NCI-H446 (cell line): ENCODE data around the gene NOP9.

Source experiments
- DNase-seq, 2 experiments: peaks; one replicate each; lab custom pipeline; 2025; lab: John Stamatoyannopoulos, UW

The NOP9 gene

GRCh38 chr14:24283796-24284460, 15.7 kb upstream of the NOP9 start:
- DNase-seq: no peak

GRCh38 chr14:24284501-24285035, 15.1 kb upstream of the NOP9 start:
- DNase-seq: peak in 1 of 2 experiments; percentile 73

GRCh38 chr14:24285351-24285750, 14.3 kb upstream of the NOP9 start:
- DNase-seq: no peak

- no peak for DNase-seq
These were observed 12.7 kb upstream of the NOP9 start for GRCh38 chr14:24286996-24287395.

- no peak for DNase-seq
These were observed 9.9 kb upstream of the NOP9 start for GRCh38 chr14:24289649-24290280.

- no peak for DNase-seq
These were observed 8.9 kb upstream of the NOP9 start for GRCh38 chr14:24290746-24291145.

GRCh38 chr14:24291446-24292117, 8.1 kb upstream of the NOP9 start:
- DNase-seq: no peak

- no peak for DNase-seq
These were observed 7.4 kb upstream of the NOP9 start for GRCh38 chr14:24292118-24292807.

GRCh38 chr14:24293525-24293924, 6.1 kb upstream of the NOP9 start:
- DNase-seq: no peak

- peak; percentile 72 to 83 for DNase-seq
These were observed 3.1 kb upstream of the NOP9 start for GRCh38 chr14:24296341-24297157.

GRCh38 chr14:24297190-24297964, 2.3 kb upstream of the NOP9 start:
- DNase-seq: peak in 1 of 2 experiments; percentile 16

- DNase-seq: peak in 1 of 2 experiments; percentile 38
These were observed 777 bp upstream of the NOP9 start for GRCh38 chr14:24298892-24299254.

GRCh38 chr14:24300326-24300980, 803 bp downstream of the NOP9 start:
- DNase-seq: no peak

GRCh38 chr14:24304019-24304387, 4.4 kb downstream of the NOP9 start:
- DNase-seq: no peak

GRCh38 chr14:24307156-24307574, 7.5 kb downstream of the NOP9 start:
- no peak for DNase-seq

GRCh38 chr14:24307575-24308341, 8.1 kb downstream of the NOP9 start, which contains the start of gene CIDEB:
TSS of gene CIDEB (minus strand) at chr14:24307977. CDS start at chr14:24307858, 119 bp downstream.
- peak; percentile 42 to 63 for DNase-seq

GRCh38 chr14:24308342-24309124, 8.9 kb downstream of the NOP9 start:
- DNase-seq: no peak

- no peak for DNase-seq
These were observed 10.1 kb downstream of the NOP9 start, which contains the start of gene LTB4R2 for GRCh38 chr14:24309538-24310264. TSS of gene LTB4R2 (plus strand) at chr14:24310140. CDS start at chr14:24310665, 525 bp downstream.
